Vagina (tissue), 2 donors: Measurements from ENCODE around the gene FMO1. TPM values are rescaled to one million over a fixed set of nuclear protein-coding genes. Genes with fewer than 3 reads are reported as not detected.

Experiments used
- DNase-seq, 2 donors: peaks; one replicate each; pipeline ENCODE4 v3.0.0-alpha.2; 2017; ENCODE audit errors: extremely low spot score in 2 of 2
- H3K27ac ChIP-seq: fragments of 200-600 bp; sonication (generic); one replicate; pipeline ENCODE4 v1.5.1; 2019
- H3K27me3 ChIP-seq: fragments of 200-600 bp; sonication (generic); one replicate; pipeline ENCODE4 v1.5.1; 2019
- H3K36me3 ChIP-seq, 2 donors: fragments of 200-600 bp; sonication (generic); one replicate each; pipeline ENCODE4 v1.5.1; 2017 to 2019
- H3K4me1 ChIP-seq: fragments of 200-600 bp; sonication (generic); one replicate; pipeline ENCODE4 v1.5.1; 2019
- H3K4me3 ChIP-seq, 2 donors: fragments of 200-600 bp; sonication (generic); 1 replicate in 1 of 2; 2 replicates in 1 of 2; pipeline ENCODE4 v1.5.1; 2016 to 2019
- H3K9me3 ChIP-seq: fragments of 200-600 bp; sonication (generic); one replicate; pipeline ENCODE4 v1.5.1; 2019
- POLR2A ChIP-seq, 2 donors: fragments of 450-650 bp; IDR thresholded peaks; one replicate each; pipeline ENCODE4 v1.6.1; 2017; ENCODE audit warnings: antibody characterized with exemption in 2 of 2, mild to moderate bottlenecking in 2 of 2, moderate library complexity in 2 of 2
- POLR2AphosphoS5 ChIP-seq, 2 donors: sonication (generic); formaldehyde crosslinking; IDR thresholded peaks; one replicate each; pipeline ENCODE4 v1.9.0; 2017; ENCODE audit warnings: antibody characterized with exemption in 2 of 2, mild to moderate bottlenecking in 2 of 2, low read depth in 1 of 2; ENCODE audit not compliant: insufficient read depth in 1 of 2
- intact Hi-C: fragments of 100-400 bp; cut with DNase I; formaldehyde crosslinking; loops from one replicate; pipeline ENCODE4 v1.15.1; 2023
- total RNA-seq: library from RNA; depleted of rRNA; stranded (reverse); fragments of >200 nt; gene quantifications from one replicate; pipeline ENCODE4 v1.2.3, GENCODE V29; 2016
- TF ChIP-seq, protein P1 (sequence below), 3 experiments: fragments of 450-650 bp in 2 of 3; fragments of 200-600 bp in 1 of 3; sonication (generic) in 1 of 3; IDR thresholded peaks; one replicate each; pipeline ENCODE4 v1.5.1; 2017 to 2019; ENCODE audit warnings: antibody characterized with exemption in 3 of 3, mild to moderate bottlenecking in 2 of 3, moderate library complexity in 2 of 3

Gene FMO1
- total RNA-seq, 1 donor from 2014 or later, result 6.4 TPM

DNA sequence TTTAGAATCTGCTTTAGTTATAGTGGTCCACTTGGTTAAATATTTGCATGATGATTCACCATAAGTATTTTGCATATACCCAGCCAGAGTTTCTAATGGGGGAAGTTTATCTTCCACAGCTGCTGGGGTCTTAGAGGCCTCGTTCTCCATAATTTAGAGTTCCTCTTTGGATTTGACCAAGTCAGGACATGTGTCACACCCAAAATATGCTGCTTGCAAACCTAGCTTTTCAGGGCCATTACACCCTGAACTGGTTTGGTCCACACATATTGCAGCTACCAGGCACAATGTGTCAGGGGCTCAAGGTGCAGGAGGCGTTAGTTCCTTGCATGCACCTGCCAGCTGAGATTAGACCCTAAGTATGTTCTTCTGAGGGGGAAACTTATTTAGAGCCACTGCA, 48.6 kb downstream of the FMO1 start:
- Histone ChIP-seq H3K27me3 (no peaks in the 10 kb centered on the region), H3K27ac (peak overlapping the region; percentile 46), H3K36me3 (no peaks in the 10 kb centered on the region), H3K9me3 (peaks cover 10% of the 10 kb centered on the region), H3K4me3 (no peak overlapping the region), H3K4me1 (peaks cover 5% of the 10 kb centered on the region)
- TF ChIP-seq, protein P1, sequence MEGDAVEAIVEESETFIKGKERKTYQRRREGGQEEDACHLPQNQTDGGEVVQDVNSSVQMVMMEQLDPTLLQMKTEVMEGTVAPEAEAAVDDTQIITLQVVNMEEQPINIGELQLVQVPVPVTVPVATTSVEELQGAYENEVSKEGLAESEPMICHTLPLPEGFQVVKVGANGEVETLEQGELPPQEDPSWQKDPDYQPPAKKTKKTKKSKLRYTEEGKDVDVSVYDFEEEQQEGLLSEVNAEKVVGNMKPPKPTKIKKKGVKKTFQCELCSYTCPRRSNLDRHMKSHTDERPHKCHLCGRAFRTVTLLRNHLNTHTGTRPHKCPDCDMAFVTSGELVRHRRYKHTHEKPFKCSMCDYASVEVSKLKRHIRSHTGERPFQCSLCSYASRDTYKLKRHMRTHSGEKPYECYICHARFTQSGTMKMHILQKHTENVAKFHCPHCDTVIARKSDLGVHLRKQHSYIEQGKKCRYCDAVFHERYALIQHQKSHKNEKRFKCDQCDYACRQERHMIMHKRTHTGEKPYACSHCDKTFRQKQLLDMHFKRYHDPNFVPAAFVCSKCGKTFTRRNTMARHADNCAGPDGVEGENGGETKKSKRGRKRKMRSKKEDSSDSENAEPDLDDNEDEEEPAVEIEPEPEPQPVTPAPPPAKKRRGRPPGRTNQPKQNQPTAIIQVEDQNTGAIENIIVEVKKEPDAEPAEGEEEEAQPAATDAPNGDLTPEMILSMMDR (IDR thresholded peaks at IDR 0.05), result no peak
- TF ChIP-seq POLR2A (IDR thresholded peaks at IDR 0.05) (no peak), POLR2AphosphoS5 (IDR thresholded peaks at IDR 0.05; ENCODE audit: insufficient read depth in 1 of 2, low read depth in 1 of 2) (no peak)
- peak in 1 of 2 donors; percentile 58 for DNase-seq
- intact Hi-C loops, result no loop called here

DNA sequence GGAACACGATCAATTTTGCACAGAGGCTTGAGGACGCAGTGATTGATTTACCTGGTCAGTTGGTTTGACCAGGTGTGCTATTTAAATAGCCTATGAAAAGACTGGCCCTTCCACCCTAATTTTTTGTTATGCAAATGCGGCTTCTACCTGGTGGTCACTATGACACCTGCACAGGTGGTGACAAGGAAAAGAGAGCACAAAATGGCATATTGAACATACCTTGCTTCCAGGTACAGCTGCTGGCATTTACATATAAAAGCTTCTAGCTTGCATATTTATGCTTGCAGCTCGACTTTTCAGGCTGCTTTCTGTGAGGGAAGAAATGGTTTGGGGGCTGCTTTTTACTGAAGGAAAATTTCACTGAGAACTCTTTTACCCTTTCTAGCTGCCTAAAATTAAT, 50.4 kb downstream of the FMO1 start:
- TF ChIP-seq, protein P1 (IDR thresholded peaks at IDR 0.05), result no peak
- TF ChIP-seq POLR2A (IDR thresholded peaks at IDR 0.05), result no peak
- TF ChIP-seq POLR2AphosphoS5 (IDR thresholded peaks at IDR 0.05; ENCODE audit: insufficient read depth in 1 of 2, low read depth in 1 of 2), result no peak
- Histone ChIP-seq H3K27me3 (no peaks in the 10 kb centered on the region), H3K4me1 (peaks cover 5% of the 10 kb centered on the region), H3K36me3 (no peaks in the 10 kb centered on the region), H3K9me3 (peaks cover 10% of the 10 kb centered on the region), H3K27ac (no peak overlapping the region), H3K4me3 (no peak overlapping the region)
- no peak for DNase-seq
- intact Hi-C loops, result no loop called here

DNA sequence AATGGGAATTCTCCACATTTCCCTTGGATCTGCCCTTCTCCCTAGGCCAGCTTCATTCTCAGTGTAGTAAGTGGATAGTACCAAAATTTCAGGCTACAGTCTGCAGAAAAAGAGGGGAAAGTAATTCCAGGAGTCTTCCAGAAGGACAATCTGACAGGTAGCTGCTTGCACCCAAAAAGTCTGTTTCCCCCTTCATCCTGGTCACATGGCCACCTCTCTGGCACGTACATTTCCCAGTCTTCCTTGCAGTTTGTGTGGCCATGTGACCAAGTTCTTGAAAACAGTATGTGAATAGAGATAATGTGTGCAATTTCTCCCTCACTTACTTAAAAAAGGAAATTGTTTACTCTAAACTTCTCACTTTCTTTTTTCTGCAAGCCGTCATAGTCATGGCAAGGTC, 51.0 kb downstream of the FMO1 start:
- peaks cover 10% of the 10 kb centered on the region for H3K9me3 ChIP-seq
- H3K4me3 ChIP-seq, result no peak overlapping the region
- no peak overlapping the region for H3K27ac ChIP-seq
- no peaks in the 10 kb centered on the region for H3K27me3 ChIP-seq
- TF ChIP-seq POLR2AphosphoS5 (IDR thresholded peaks at IDR 0.05; ENCODE audit: insufficient read depth in 1 of 2, low read depth in 1 of 2), result no peak
- TF ChIP-seq, protein P1 (IDR thresholded peaks at IDR 0.05), result no peak
- no peak for TF ChIP-seq POLR2A (IDR thresholded peaks at IDR 0.05)
- no peaks in the 10 kb centered on the region for H3K36me3 ChIP-seq
- DNase-seq, result no peak
- H3K4me1 ChIP-seq, result peaks cover under 1% of the 10 kb centered on the region
- intact Hi-C loops, result no loop called here

DNA sequence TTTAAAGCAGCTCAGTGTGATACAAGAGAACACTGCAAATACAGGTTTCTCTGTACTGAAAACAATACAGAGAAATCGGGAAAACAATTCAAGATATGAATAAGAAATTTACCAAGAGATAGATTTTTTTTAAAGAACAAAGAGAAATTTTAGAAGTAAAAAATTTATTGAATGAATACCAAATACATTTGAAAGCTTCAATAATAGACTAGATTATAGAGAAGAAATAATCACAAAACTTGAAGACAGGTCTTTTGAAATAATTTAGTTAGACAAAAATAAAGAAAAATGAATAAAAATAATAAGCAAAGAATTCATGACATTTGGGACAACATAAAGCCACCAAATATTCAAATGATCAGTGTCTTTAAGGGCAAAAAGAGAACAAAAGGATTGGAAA, 52.1 kb downstream of the FMO1 start:
- Histone ChIP-seq H3K4me1 (no peaks in the 10 kb centered on the region), H3K36me3 (no peaks in the 10 kb centered on the region), H3K27ac (no peak overlapping the region), H3K4me3 (no peak overlapping the region), H3K9me3 (peaks cover 10% of the 10 kb centered on the region), H3K27me3 (no peaks in the 10 kb centered on the region)
- no peak for TF ChIP-seq POLR2A (IDR thresholded peaks at IDR 0.05)
- TF ChIP-seq POLR2AphosphoS5 (IDR thresholded peaks at IDR 0.05; ENCODE audit: insufficient read depth in 1 of 2, low read depth in 1 of 2), result no peak
- TF ChIP-seq, protein P1 (IDR thresholded peaks at IDR 0.05), result no peak
- intact Hi-C loops, result no loop called here
- no peak for DNase-seq

DNA sequence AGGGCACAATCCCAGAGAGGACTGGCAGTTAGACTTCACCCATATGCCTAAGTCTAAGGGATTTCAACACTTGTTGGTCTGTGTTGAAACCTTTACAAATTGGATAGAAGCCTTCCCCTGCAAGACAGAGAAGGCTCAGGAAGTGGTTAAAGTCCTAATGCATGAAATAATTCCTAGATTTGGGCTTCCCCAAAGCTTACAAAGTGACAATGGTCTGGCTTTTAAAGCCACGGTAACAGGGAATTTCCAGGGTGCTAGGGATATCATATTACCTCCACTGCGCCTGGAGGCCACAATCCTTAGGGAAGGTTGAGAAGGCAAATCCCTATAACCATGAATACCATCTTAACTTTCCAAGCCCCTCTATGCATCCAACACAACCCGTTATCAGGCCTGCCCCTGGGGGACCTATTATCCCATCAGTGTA, 62.4 kb downstream of the FMO1 start:
- intact Hi-C loops, result loop anchor here (5.0 kb wide), 1 partner anchor 63 kb away; the partner anchor contains the start of gene FMO1

More for the DNA sequence above, 62.4 kb downstream of the FMO1 start:
- H3K4me3 ChIP-seq, result no peak overlapping the region
- no peak overlapping the region for H3K27ac ChIP-seq
- H3K9me3 ChIP-seq, result no peaks in the 10 kb centered on the region
- H3K27me3 ChIP-seq, result no peaks in the 10 kb centered on the region
- peaks cover 11% of the 10 kb centered on the region for H3K4me1 ChIP-seq
- no peaks in the 10 kb centered on the region for H3K36me3 ChIP-seq
- no peak for TF ChIP-seq POLR2A (IDR thresholded peaks at IDR 0.05)
- TF ChIP-seq POLR2AphosphoS5 (IDR thresholded peaks at IDR 0.05; ENCODE audit: insufficient read depth in 1 of 2, low read depth in 1 of 2), result no peak
- TF ChIP-seq, protein P1 (IDR thresholded peaks at IDR 0.05), result no peak
- DNase-seq, result no peak
